Aorta (tissue), 5 donors: ENCODE data around the gene SLC7A6. TPM values are rescaled to one million over a fixed set of nuclear protein-coding genes. Genes with fewer than 3 reads are reported as not detected.
"Not testable (repeated sequence)": the region's sequence is repeated elsewhere in the genome, so short reads cannot be mapped to it uniquely, and the experiment has no call there.

Source experiments
- ATAC-seq: fragments of 200-7000 bp; cut with Tn5 transposase; one replicate; pipeline ENCODE4 v1.9.1; 2022; ENCODE audit warnings: moderate library complexity; ENCODE audit not compliant: low FRiP score
- DNase-seq, 2 donors: peaks; one replicate each; pipeline ENCODE4 v3.0.0-alpha.2; 2020
- H3K27ac ChIP-seq, 2 donors: one replicate each; pipeline ENCODE4 v1.5.1; 2013; ENCODE audit warnings: low read length in 2 of 2, mild to moderate bottlenecking in 2 of 2, moderate library complexity in 2 of 2, control low read depth in 1 of 2, inconsistent platforms in 1 of 2, low read depth in 1 of 2
- H3K27me3 ChIP-seq, 2 donors: one replicate each; pipeline ENCODE4 v1.6.1; 2013; ENCODE audit warnings: control low read depth in 1 of 2, low read length in 1 of 2, mild to moderate bottlenecking in 1 of 2, moderate library complexity in 1 of 2; ENCODE audit not compliant: insufficient read depth in 2 of 2, control insufficient read depth in 1 of 2
- H3K36me3 ChIP-seq, 2 donors: one replicate each; pipeline ENCODE4 v1.6.1; 2013; ENCODE audit warnings: control low read depth in 1 of 2, low read length in 1 of 2, mild to moderate bottlenecking in 1 of 2; ENCODE audit not compliant: insufficient read depth in 2 of 2, control insufficient read depth in 1 of 2
- H3K4me1 ChIP-seq, 2 donors: one replicate each; pipeline ENCODE4 v1.6.1; 2013; ENCODE audit warnings: low read length in 2 of 2, control low read depth in 1 of 2, mild to moderate bottlenecking in 1 of 2, moderate library complexity in 1 of 2; ENCODE audit not compliant: insufficient read depth in 2 of 2, control insufficient read depth in 1 of 2
- H3K4me3 ChIP-seq, 2 donors: one replicate each; pipeline ENCODE4 v1.5.1; 2013; ENCODE audit warnings: low read length in 2 of 2, control low read depth in 1 of 2, mild to moderate bottlenecking in 1 of 2
- H3K9me3 ChIP-seq: one replicate; pipeline ENCODE4 v1.6.1; 2013; ENCODE audit warnings: mild to moderate bottlenecking, low read length; ENCODE audit not compliant: control insufficient read depth
- WGBS, 2 donors: extraction: QIAGEN DNeasy Blood & Tissue Kit; methylation state at CpG; one replicate each; pipeline ENCODE4 v1.1.7; 2013; 5-methylcytosine and 5-hydroxymethylcytosine counted together
- intact Hi-C, 2 donors: fragments of 100-400 bp; cut with DNase I; formaldehyde crosslinking; loops; one replicate each; pipeline versions ENCODE4 v1.14.2 to v1.15.0; 2022
- polyA plus RNA-seq, 2 donors: library from polyadenylated mRNA; stranded (reverse); fragments of 200-250 nt; gene quantifications; one replicate each; pipeline ENCODE4 v1.2.3, GENCODE V29; 2013
- total RNA-seq, 2 donors: library from RNA; stranded (reverse); fragmentation: NEBNext Ultra II Directional; extraction: Animal tissue kit (Norgen Biotek cat#: 25700); gene quantifications; one replicate each; pipeline ENCODE4 v1.2.1, GENCODE V29; 2021
- donor health status: healthy with polysubstance abuse.
- donor health status: Bipolar disorder and iron deficiency.
- donor health status: DM: no; HTN: no; CAD: no.
- donor health status: DM: no; HTN: no; CAD: no.
- donor health status: DM: yes; HTN: yes; CAD: no.

SLC7A6 gene
- total and polyA plus RNA-seq, 4 donors: 2.4 to 52.4 (median 29.9) TPM

DNA sequence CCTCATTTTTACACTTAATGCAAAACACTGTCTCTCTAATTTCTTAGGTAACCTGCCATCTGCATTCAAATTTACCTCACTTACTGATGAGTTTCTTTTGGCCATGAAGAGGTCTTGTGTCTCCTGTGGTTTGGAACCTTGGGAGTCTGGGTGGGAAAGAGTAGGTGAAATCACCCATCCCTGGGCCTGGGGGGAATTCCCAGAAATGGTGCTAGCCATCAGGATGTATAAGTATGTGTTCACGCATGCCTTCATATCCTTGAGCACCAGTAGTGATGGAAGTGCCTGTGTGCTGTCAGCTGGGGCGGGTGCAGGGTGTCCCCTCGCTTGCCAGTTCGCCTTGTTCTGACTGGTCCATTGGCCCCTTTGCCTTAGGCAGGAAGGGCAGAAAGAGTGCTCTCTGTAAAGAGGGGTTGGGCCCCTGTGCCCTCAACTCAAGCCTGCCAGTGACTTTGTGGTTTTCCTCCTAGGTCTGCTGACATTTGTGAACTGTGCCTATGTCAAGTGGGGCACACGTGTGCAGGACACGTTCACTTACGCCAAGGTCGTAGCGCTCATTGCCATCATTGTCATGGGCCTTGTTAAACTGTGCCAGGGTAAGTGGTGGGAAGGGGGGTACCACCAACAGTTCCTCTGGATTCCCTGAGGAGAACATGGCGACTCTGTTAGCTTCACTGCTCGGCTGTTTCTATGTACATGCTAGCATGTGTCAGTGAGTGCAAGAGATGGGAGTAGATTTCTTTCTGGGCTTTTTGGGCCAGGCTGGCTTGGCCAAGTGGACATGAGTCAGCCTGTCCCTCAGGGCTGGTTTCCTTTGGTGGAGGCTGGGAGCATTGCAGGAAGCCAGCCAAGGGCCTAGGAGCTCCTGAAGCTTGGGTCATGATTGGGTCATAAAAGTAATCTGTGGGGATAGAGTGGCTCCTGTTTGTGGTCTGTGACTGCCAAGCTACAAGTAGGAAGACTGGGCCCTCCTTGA lies 23.2 kb downstream of the SLC7A6 start:
- 76 to 86% methylated on average over 11 of the region's 11 CpGs for WGBS, 2 donors
- peak; percentile 90 to 91 for DNase-seq
- intact Hi-C loops: no loop called here
- Histone ChIP-seq H3K27ac (peak overlapping the region in 1 of 2 donors; percentile 87), H3K9me3 (no peaks in the 10 kb centered on the region), H3K27me3 (no peaks in the 10 kb centered on the region), H3K36me3 (peaks cover 4 to 8% of the 10 kb centered on the region in 2 donors), H3K4me1 (peaks cover 0 to 3% of the 10 kb centered on the region in 2 donors), H3K4me3 (no peak overlapping the region)
- peak; percentile 88 for ATAC-seq

DNA sequence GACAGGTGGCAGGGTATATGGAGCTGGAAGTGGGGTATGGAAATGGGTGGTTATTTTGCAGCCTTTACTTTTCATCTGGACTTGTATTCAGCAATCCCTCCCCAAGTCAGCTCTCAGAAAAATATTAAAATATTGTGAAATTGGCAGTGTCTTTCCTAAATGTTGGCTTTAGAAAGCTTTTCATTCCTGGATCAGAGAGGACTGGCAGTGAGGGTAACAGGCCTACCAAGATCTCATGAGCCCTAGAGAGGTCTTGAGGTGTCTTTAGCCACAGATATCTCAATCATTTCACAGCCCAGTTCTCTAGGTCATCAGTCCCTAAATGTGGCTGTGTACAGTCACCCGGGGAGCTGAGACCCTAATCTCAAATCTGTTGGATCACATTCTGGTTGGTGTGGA lies 23.9 kb downstream of the SLC7A6 start:
- intact Hi-C loops: no loop called here
- peak overlapping the region; percentile 64 to 86 for H3K27ac ChIP-seq
- DNase-seq: no peak
- no peak overlapping the region for H3K4me3 ChIP-seq
- H3K9me3 ChIP-seq: no peaks in the 10 kb centered on the region
- WGBS, 2 donors: 76 to 92% methylated on average over 1 of the region's 1 CpG
- no peaks in the 10 kb centered on the region for H3K27me3 ChIP-seq
- H3K36me3 ChIP-seq: peaks cover 3% of the 10 kb centered on the region in 2 donors
- peaks cover 0 to 3% of the 10 kb centered on the region in 2 donors for H3K4me1 ChIP-seq
- ATAC-seq: peak; percentile 51

DNA sequence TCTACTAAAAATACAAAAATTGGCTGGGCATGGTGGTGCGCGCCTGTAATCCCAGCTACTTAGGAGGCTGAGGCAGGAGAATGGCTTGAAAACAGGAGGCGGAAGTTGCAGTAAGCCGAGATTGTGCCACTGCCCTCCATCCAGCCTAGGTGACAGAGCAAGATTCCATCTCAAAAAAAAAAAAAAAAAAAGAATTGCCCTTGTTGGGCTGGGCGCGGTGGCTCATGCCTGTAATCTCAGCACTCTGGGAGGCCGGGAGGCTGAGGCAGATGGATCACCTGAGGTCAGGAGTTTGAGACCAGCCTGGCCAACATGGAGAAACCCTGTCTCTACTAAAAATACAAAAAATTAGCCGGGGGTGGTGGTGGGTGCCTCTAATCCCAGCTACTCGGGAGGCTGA lies 24.5 kb downstream of the SLC7A6 start:
- H3K36me3 ChIP-seq, DNase-seq, H3K4me1 ChIP-seq, ATAC-seq, H3K4me3 ChIP-seq, intact Hi-C loops, H3K9me3 ChIP-seq, H3K27me3 ChIP-seq: not testable (repeated sequence)
- 89 to 92% methylated on average over 9 of the region's 9 CpGs for WGBS, 2 donors
- peak overlapping the region in 1 of 2 donors; percentile 86 for H3K27ac ChIP-seq

DNA sequence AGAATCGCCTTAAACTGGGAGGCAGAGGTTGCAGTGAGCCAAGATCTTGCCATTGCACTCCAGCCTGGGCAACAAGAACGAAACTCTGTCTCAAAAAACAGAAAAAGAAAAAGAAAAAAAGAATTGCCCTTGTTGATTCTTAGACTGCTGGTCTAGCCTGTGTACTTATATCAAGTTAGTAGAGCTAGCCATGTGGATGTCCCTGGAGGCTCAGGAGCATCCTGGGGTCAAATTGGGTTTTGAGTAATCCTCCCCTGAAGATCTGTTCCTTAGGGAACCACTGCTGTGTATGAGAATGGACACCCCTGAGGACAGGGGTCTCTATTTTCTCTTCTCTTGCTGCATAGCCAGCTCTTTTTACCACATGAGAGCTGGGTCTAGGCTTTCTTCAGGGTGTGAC lies 24.9 kb downstream of the SLC7A6 start:
- H3K36me3 ChIP-seq: peaks cover 3% of the 10 kb centered on the region in 2 donors
- H3K4me3 ChIP-seq: no peak overlapping the region
- no peak for DNase-seq
- no peaks in the 10 kb centered on the region for H3K27me3 ChIP-seq
- no peaks in the 10 kb centered on the region for H3K9me3 ChIP-seq
- 90% methylated on average over 2 of the region's 2 CpGs for WGBS, 2 donors
- no peak overlapping the region for H3K27ac ChIP-seq
- H3K4me1 ChIP-seq: peaks cover 0 to 3% of the 10 kb centered on the region in 2 donors
- intact Hi-C loops: no loop called here
- ATAC-seq: no peak

DNA sequence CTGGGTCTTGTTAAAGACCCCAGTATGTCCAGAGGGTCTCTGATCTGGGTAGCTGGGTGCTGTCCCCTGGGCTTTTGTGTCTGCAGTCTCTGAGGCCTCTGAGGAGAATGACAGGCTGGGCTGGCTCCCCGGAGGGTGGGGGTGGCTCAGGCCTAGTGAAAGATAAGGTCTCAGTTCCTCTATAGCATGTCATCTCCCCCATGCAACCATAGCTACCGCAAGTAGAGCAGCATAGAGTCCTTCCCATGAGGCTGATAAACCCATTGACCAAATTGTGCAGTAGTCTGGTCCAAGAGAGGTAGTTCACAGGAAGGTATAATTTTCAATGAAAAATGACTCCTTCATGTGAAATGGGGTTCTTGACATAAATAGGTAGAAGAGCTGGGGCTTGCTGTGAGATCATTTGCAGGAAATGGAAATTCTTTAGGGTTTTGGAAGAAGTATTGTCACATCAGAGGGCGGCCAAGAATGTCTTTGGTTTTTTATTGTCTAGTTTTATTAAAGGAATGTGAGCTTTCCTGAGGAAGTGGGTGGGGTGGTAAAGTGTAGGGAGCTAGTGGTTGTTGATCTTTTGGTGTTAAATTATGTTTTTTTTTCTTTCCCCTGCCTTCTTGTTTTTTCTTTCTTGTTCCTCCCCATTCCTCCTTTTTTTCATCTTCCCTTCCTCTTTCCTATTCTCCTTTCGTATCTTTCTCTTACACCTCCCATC lies 25.4 kb downstream of the SLC7A6 start:
- Histone ChIP-seq H3K27me3 (no peaks in the 10 kb centered on the region), H3K36me3 (peaks cover 3% of the 10 kb centered on the region in 2 donors), H3K9me3 (no peaks in the 10 kb centered on the region), H3K27ac (no peak overlapping the region), H3K4me1 (peaks cover 0 to 3% of the 10 kb centered on the region in 2 donors), H3K4me3 (no peak overlapping the region)
- 66 to 68% methylated on average over 4 of the region's 4 CpGs for WGBS, 2 donors
- DNase-seq (no peak), ATAC-seq (no peak)
- intact Hi-C loops: no loop called here

DNA sequence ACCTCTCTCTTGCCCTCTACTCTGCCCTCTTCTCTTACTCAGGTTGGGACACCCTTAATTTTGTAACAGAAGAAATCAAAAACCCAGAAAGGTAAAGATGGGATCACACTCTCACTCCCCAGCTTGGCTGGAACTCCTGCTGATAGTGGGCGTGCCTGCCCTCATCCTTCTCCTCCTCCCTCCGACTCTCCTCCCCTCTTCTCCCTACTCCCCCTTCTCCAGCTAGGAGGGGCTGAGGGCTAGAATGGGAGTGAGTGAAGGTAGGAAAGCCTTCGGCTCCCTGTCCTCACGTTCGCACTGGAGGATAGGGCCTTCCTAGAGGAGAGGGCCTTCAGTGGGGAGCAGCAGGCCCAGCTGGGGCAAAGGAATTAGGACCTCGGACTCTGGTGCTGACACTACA lies 26.1 kb downstream of the SLC7A6 start:
- peaks cover 0 to 3% of the 10 kb centered on the region in 2 donors for H3K4me1 ChIP-seq
- DNase-seq (no peak), ATAC-seq (no peak)
- no peaks in the 10 kb centered on the region for H3K9me3 ChIP-seq
- peaks cover 3% of the 10 kb centered on the region in 2 donors for H3K36me3 ChIP-seq
- intact Hi-C loops: no loop called here
- no peak overlapping the region for H3K27ac ChIP-seq
- H3K4me3 ChIP-seq: no peak overlapping the region
- H3K27me3 ChIP-seq: no peaks in the 10 kb centered on the region
- WGBS, 2 donors: 64 to 67% methylated on average over 6 of the region's 6 CpGs

DNA sequence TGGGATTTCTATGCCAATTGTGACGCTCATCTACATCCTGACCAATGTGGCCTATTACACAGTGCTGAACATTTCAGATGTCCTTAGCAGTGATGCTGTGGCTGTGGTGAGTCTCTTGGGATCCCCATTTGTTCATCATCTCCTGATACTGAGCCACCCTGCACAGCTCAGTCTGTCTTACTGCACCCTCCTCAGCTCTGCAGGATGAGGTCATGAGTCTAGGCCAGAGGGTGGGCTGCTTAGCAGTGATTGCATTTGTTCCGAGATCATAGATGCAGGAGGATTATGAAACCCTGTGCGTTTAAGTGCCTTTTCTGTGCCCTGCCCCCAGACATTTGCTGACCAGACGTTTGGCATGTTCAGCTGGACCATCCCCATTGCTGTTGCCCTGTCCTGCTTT lies 26.9 kb downstream of the SLC7A6 start:
- H3K9me3 ChIP-seq: no peaks in the 10 kb centered on the region
- peaks cover 3 to 6% of the 10 kb centered on the region in 2 donors for H3K36me3 ChIP-seq
- no peak overlapping the region for H3K27ac ChIP-seq
- peaks cover 0 to 3% of the 10 kb centered on the region in 2 donors for H3K4me1 ChIP-seq
- ATAC-seq: no peak
- no peak for DNase-seq
- H3K4me3 ChIP-seq: no peak overlapping the region
- H3K27me3 ChIP-seq: no peaks in the 10 kb centered on the region
- 74 to 86% methylated on average over 4 of the region's 4 CpGs for WGBS, 2 donors
- intact Hi-C loops: no loop called here

DNA sequence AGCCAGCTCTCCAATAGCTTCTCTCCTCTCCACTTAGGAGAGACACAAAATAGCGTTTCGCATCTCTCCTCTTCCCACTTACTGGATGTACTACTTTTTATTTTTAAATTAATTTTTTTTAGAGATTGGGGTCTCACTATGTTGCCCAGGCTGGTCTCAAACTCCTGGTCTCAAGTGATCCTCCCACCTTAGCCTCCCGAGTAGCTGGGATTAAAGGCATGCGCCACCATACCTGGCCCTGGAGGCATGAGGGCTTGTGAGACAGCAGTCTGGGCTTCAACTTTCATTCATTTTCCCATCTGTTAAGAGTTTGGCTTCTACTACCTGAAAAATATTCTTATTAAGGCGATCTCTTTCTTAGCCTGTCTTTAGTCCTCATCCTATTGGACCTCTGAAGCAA lies 28.1 kb downstream of the SLC7A6 start:
- DNase-seq: no peak
- Histone ChIP-seq H3K4me1 (peaks cover 0 to 2% of the 10 kb centered on the region in 2 donors), H3K27me3 (no peaks in the 10 kb centered on the region), H3K27ac (no peak overlapping the region), H3K4me3 (no peak overlapping the region), H3K9me3 (no peaks in the 10 kb centered on the region), H3K36me3 (peaks cover 8% of the 10 kb centered on the region in 2 donors)
- intact Hi-C loops: no loop called here
- WGBS, 2 donors: 96 to 98% methylated on average over 5 of the region's 5 CpGs
- no peak for ATAC-seq
